HEK293T (cell line): ENCODE data around the gene ATG16L2.
A peak's percentile ranks its signal among the peaks of the same experiment; 100 is the strongest.
"Not testable (repeated sequence)": the region's sequence is repeated elsewhere in the genome, so short reads cannot be mapped to it uniquely, and the experiment has no call there.

ENCODE experiments used
- CTCF ChIA-PET: fragments of 350-600 bp; formaldehyde crosslinking; extraction: SDS; loops from one replicate; lab custom pipeline; 2021; ENCODE audit warnings: antibody characterized with exemption, inconsistent platforms; lab: Yijun Ruan, JAX
- POLR2A ChIA-PET: fragments of 350-600 bp; formaldehyde crosslinking; extraction: SDS; loops from one replicate; lab custom pipeline; 2020; ENCODE audit warnings: antibody characterized with exemption, inconsistent platforms; lab: Yijun Ruan, JAX
- DNase-seq: peaks from one replicate; pipeline ENCODE4 v3.0.0; 2012; ENCODE audit warnings: mixed read lengths; ENCODE audit errors: extremely low spot score
- ARNT ChIP-seq: fragments of 450-650 bp; IDR thresholded peaks from 2 replicates; pipeline ENCODE4 v1.6.1; 2017; ENCODE audit warnings: mild to moderate bottlenecking
- BHLHE40 ChIP-seq: fragments of 450-650 bp; IDR thresholded peaks from 2 replicates; pipeline ENCODE4 v1.6.1; 2016; ENCODE audit warnings: mild to moderate bottlenecking, moderate library complexity, borderline replicate concordance
- CTBP1 ChIP-seq: fragments of 450-650 bp; IDR thresholded peaks from 2 replicates; pipeline ENCODE4 v1.6.1; 2016; ENCODE audit warnings: borderline replicate concordance
- ELF4 ChIP-seq: fragments of 450-650 bp; IDR thresholded peaks from 2 replicates; pipeline ENCODE4 v1.6.1; 2017; ENCODE audit warnings: antibody characterized with exemption
- FOXA1 ChIP-seq: fragments of 450-650 bp; IDR thresholded peaks from 2 replicates; pipeline ENCODE4 v1.6.1; 2016; ENCODE audit warnings: mild to moderate bottlenecking
- FOXK2 ChIP-seq: fragments of 450-650 bp; IDR thresholded peaks from 2 replicates; pipeline ENCODE4 v1.6.1; 2016; ENCODE audit warnings: mild to moderate bottlenecking
- FOXM1 ChIP-seq: fragments of 450-650 bp; IDR thresholded peaks from 2 replicates; pipeline ENCODE4 v1.6.1; 2017; ENCODE audit warnings: mild to moderate bottlenecking, borderline replicate concordance
- HDGF ChIP-seq: fragments of 450-650 bp; IDR thresholded peaks from 2 replicates; pipeline ENCODE4 v1.6.1; 2017; ENCODE audit warnings: antibody characterized with exemption, borderline replicate concordance
- L3MBTL2 ChIP-seq: fragments of 450-650 bp; conservative IDR thresholded peaks from 2 replicates; pipeline ENCODE4 v1.6.1; 2016; ENCODE audit warnings: mild to moderate bottlenecking
- LEF1 ChIP-seq: fragments of 450-650 bp; IDR thresholded peaks from 2 replicates; pipeline ENCODE4 v1.6.1; 2017; ENCODE audit warnings: mild to moderate bottlenecking, borderline replicate concordance
- NFRKB ChIP-seq: fragments of 450-650 bp; IDR thresholded peaks from 2 replicates; pipeline ENCODE4 v1.6.1; 2016; ENCODE audit warnings: mild to moderate bottlenecking, moderate library complexity
- SP1 ChIP-seq: fragments of 450-650 bp; IDR thresholded peaks from 2 replicates; pipeline ENCODE4 v1.6.1; 2017
- SUZ12 ChIP-seq: fragments of 450-650 bp; IDR thresholded peaks from 2 replicates; pipeline ENCODE4 v1.6.1; 2016; ENCODE audit warnings: mild to moderate bottlenecking
- TARDBP ChIP-seq: fragments of 450-650 bp; IDR thresholded peaks from 2 replicates; pipeline ENCODE4 v1.6.1; 2016
- ZNF384 ChIP-seq: fragments of 450-650 bp; IDR thresholded peaks from 2 replicates; pipeline ENCODE4 v1.6.1; 2016
- TF ChIP-seq, protein P1 (sequence below): fragments of 450-650 bp; IDR thresholded peaks from 2 replicates; pipeline ENCODE4 v1.6.1; 2016

Gene ATG16L2

DNA sequence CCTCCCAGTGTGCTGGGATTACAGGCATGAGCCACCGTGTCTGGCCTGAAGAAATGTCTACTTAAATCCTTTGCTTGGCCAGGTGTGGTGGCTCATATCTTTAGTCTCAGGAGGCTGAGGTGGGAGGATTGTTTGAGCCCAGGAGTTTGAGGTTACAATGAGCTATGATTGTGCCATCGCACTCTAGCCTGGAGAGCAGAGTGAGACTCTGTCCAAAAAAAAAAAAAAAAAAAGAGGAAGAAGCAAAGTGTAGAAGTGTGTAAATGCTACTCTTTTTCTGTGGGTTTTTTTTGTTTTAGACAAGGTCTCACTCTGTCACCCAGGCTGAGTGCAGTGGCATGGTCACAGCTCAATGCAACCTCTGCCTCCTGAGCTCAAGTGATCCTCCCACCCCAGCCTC is 6.4 kb upstream of the ATG16L2 start:
- no peak for TF ChIP-seq FOXM1
- TF ChIP-seq TARDBP, result no peak
- no peak for TF ChIP-seq SUZ12
- TF ChIP-seq, protein P1, sequence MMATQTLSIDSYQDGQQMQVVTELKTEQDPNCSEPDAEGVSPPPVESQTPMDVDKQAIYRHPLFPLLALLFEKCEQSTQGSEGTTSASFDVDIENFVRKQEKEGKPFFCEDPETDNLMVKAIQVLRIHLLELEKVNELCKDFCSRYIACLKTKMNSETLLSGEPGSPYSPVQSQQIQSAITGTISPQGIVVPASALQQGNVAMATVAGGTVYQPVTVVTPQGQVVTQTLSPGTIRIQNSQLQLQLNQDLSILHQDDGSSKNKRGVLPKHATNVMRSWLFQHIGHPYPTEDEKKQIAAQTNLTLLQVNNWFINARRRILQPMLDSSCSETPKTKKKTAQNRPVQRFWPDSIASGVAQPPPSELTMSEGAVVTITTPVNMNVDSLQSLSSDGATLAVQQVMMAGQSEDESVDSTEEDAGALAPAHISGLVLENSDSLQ, result no peak
- TF ChIP-seq ARNT, result no peak
- no peak for TF ChIP-seq ZNF384
- no peak for TF ChIP-seq NFRKB
- no peak for TF ChIP-seq HDGF
- no peak for TF ChIP-seq LEF1
- no peak for TF ChIP-seq FOXK2
- TF ChIP-seq CTBP1, result no peak
- no peak for TF ChIP-seq FOXA1
- TF ChIP-seq SP1, result no peak
- no peak for TF ChIP-seq BHLHE40
- ChIA-PET POLR2A (no interaction called here), CTCF (no interaction called here)
- DNase-seq, result no peak

DNA sequence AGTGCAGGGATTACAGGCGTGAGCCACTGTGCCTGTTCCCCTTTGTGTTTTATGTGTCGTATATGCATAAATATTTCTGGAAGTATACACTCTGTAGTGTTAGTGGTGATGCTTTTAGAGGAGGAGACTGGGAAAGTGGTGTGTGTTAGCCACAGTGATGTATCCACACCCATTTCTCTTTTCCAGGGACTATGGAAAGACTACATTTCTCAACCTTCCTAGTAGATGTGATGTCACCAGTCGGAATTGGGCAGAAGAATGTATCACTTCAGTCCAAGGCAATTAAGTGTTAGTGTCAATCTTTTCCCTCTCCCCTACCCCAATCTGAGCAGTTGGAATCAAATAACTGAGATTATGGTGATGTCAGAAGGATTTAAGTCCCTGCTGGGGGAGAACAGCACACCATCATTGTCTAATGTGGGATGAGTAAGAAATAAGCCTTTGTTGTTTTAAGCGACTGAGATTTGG is 5.8 kb upstream of the ATG16L2 start:
- POLR2A ChIA-PET, result no interaction called here
- no peak for DNase-seq
- CTCF ChIA-PET, result no interaction called here
- no peak for TF ChIP-seq LEF1
- TF ChIP-seq ARNT, result no peak
- no peak for TF ChIP-seq NFRKB
- no peak for TF ChIP-seq BHLHE40
- no peak for TF ChIP-seq HDGF

DNA sequence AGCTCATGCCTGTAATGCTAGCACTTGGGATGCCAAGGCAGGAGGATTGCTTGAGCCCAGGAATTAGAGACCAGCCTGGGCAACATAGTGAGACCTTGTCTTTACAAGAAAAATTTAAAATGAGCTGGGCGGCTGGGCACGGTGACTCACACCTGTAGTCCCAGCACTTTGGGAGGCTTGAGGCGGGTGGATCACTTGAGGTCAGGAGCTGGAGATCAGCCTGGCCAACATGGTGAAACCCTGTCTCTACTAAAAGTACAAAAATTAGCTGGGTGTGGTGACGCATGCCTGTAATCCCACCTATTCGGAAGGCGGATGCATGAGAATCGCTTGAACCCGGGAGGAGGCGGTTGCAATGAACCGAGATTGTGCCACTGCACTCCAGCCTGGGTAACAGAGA is 2.5 kb upstream of the ATG16L2 start:
- DNase-seq, POLR2A ChIA-PET, CTCF ChIA-PET: not testable (repeated sequence)

DNA sequence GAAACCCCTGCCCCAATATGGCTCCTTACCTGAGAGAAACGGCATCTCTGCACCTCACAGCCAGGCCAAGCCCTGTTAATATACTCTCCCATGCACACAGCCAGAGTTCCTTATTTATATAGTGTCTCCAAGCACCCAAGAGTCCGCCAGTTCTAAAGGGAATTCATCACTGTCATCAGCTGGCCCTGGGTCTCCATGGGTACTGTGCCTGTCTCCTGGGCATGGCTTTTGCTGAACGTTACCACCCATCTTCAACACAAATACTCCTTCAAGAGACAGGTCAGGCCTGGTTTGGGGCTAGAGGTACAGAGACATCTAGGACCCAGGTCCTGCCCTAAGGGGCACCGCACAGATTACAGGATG is 1.6 kb upstream of the ATG16L2 start:
- POLR2A ChIA-PET, result interaction anchor here (0.7 to 1.9 kb wide), 10 partner anchors 9 to 430 kb away, joined by 3 to 17 read pairs (median 4); partner anchors contain the start of gene STARD10
- CTCF ChIA-PET, result interaction anchor here (0.6 to 1.6 kb wide), 5 partner anchors 15 to 88 kb away, joined by 3 to 11 read pairs (median 6); partner anchors contain the start of gene STARD10

DNA sequence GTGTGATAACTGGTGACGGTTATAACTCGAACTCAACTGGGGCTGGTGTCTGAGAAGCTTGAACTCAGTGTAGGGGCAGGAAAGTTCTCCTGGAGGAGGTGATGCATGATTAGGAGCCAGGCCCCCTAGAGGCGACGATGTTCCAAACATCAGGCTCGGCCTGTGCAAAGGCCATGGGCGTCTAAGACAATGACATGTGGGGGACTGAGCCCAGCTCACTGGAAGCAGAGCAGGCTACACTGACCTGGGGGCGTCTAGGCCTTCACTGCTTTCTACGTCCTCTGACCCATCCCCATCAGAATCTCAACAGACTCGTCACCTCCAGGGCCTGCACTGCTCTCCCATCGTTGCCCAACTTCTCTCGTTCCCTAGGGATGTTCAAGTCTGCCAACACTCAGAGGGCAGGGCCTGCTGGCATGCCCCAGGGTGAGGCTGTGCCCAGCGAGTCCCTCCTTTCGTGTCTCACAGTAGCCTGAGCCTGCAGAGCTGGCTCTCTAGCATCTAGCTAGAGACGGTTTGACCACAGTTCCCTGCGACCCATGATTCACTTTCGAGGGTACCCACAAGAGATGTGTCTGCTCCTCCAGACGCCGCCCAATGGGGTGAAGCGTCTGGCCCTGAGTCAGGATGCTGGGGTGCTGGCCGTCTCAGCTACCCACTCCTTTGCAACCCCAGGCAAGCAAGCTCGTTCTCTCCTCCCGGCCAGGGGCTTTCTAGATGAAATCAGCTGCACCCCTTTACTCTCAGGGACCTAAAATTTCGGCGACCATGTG is 1.1 kb upstream of the ATG16L2 start:
- TF ChIP-seq HDGF (no peak; the same call in 1 of the 2 replicates), CTBP1 (no peak), ARNT (no peak), ZNF384 (no peak)
- peak; percentile 78 for DNase-seq
- CTCF ChIA-PET, result interaction anchor here (0.6 to 1.6 kb wide), 6 partner anchors 15 to 88 kb away, joined by 3 to 11 read pairs (median 5); partner anchors contain the start of gene STARD10
- POLR2A ChIA-PET, result interaction anchor here (0.7 to 1.9 kb wide), 10 partner anchors 9 to 429 kb away, joined by 3 to 17 read pairs (median 4); partner anchors contain the start of gene STARD10

More for the DNA sequence above, 1.6 kb upstream of the ATG16L2 start:
- DNase-seq, result no peak
- TF ChIP-seq L3MBTL2, result 0 out of 2 replicates have a peak, but pooled peaks have one; percentile 6
- TF ChIP-seq TARDBP, result no peak
- TF ChIP-seq, protein P1, result peak; percentile 91

DNA sequence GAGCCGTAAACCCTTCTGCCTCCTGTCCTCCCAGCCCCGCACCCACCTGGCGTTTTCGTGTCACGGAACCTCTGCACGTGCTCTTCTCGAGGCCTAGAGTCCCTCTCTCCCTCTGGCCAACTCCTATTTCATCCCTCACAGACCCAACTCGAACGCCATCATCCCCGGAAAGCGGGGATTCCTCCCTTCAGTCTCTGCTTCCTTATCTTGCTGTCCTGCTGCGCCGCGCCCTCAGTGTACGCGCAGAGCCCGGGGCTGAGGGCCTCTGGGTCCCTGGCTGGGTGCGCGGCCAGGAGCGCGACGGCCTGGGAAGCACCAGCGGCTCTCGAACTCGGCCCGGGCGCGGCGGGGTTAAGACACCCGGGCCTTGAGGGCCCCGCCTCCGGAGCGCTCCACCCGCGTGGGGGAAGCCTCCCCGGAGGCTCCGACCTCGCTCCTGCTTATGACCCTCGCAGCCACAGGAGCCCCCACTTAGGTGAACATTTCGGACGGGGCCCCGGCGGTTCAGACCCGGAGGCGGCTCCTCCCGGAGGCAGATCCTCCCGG is 398 bp upstream of the ATG16L2 start:
- ChIA-PET CTCF (interaction anchor here (0.6 to 1.6 kb wide), 3 partner anchors 16 to 77 kb away, joined by 3 to 6 read pairs (median 4); no protein-coding TSS in a partner anchor), POLR2A (interaction anchor here (1.1 to 1.9 kb wide), 7 partner anchors 9 to 88 kb away, joined by 3 to 17 read pairs (median 4); partner anchors contain the start of gene STARD10)
- peak; percentile 71 for DNase-seq
- no peak for TF ChIP-seq SUZ12
- peak; percentile 96 for TF ChIP-seq L3MBTL2

DNA sequence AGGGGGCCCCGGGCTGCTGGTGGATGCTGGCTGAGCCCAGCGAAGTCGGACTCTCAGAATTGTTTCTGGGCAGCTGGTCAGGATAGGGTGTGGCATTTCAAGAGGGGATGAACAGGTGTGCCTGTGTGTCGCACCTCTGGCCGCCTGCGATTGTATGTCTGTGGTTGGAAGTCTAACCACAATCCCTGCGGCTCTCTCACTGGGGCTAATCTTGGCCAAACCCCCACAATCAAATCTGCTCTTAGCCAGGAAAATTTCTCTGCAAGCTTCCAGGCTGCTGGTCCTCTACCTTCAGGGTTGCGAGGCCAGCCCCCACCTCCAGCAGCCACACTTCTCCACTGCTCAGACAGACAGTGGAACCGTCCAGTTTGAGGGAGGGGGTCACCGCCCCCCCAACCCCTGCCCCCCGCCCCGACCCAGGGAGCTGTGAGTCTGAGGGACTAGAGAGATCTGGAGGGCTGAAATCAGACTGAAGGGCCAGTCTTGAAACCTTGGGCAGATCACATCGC is 953 bp downstream of the ATG16L2 start:
- POLR2A ChIA-PET, result interaction anchor here (0.9 to 1.6 kb wide), 3 partner anchors 17 to 33 kb away, joined by 3 to 6 read pairs (median 3); partner anchors contain the start of gene STARD10
- DNase-seq, result no peak
- no peak for TF ChIP-seq ELF4
- no peak for TF ChIP-seq BHLHE40
- TF ChIP-seq TARDBP, result no peak
- no peak for TF ChIP-seq FOXA1
- TF ChIP-seq, protein P1, result no peak
- no peak for TF ChIP-seq FOXM1
- TF ChIP-seq ARNT, result no peak
- TF ChIP-seq LEF1, result no peak
- no peak for TF ChIP-seq FOXK2
- TF ChIP-seq HDGF, result no peak
- no peak for TF ChIP-seq L3MBTL2
- no peak for TF ChIP-seq NFRKB
- no peak for TF ChIP-seq SP1
- CTCF ChIA-PET, result interaction anchor here (0.7 kb wide), 1 partner anchor 302 kb away, joined by 3 read pairs; no protein-coding TSS in a partner anchor
